Activated CD4-positive, alpha-beta T cell treated with anti-CD3 and anti-CD28 coated beads for 36 hours (primary cell): ENCODE measurements around the gene PLA2G4B. TPM values are rescaled to one million over a fixed set of nuclear protein-coding genes. Genes with fewer than 3 reads are reported as not detected.

Experiments
- ATAC-seq: fragments of 200-7000 bp; cut with Tn5 transposase; one replicate; pipeline ENCODE4 v1.10.0; 2021; ENCODE audit warnings: mild to moderate bottlenecking, moderate library complexity
- CTCF ChIA-PET: fragments of 350-600 bp; sonication (Branson Sonifier 250); formaldehyde crosslinking; loops from one replicate; lab custom pipeline; 2021; ENCODE audit warnings: antibody characterized with exemption; lab: Charles Lee
- POLR2A ChIA-PET: fragments of 350-600 bp; sonication (Branson Sonifier 250); formaldehyde crosslinking; loops from one replicate; lab custom pipeline; 2021; ENCODE audit warnings: antibody characterized with exemption, inconsistent platforms; lab: Charles Lee
- DNase-seq: peaks from one replicate; pipeline ENCODE4 v3.0.0-alpha.2; 2020
- H3K27ac Mint-ChIP-seq: one replicate; pipeline ENCODE4 v1.8.0; 2021; ENCODE audit warnings: mixed read lengths
- H3K27me3 Mint-ChIP-seq: one replicate; pipeline ENCODE4 v1.8.0; 2021; ENCODE audit warnings: mixed read lengths
- H3K36me3 Mint-ChIP-seq: one replicate; pipeline ENCODE4 v1.8.0; 2021; ENCODE audit warnings: low read depth, mixed read lengths
- H3K4me1 Mint-ChIP-seq: one replicate; pipeline ENCODE4 v1.8.0; 2021; ENCODE audit warnings: mixed read lengths
- H3K4me3 Mint-ChIP-seq: one replicate; pipeline ENCODE4 v1.8.0; 2021; ENCODE audit warnings: mild to moderate bottlenecking, moderate library complexity, mixed read lengths
- H3K9me3 Mint-ChIP-seq: one replicate; pipeline ENCODE4 v1.8.0; 2021; ENCODE audit warnings: low read depth, mixed read lengths
- intact Hi-C, 2 experiments: fragments of 100-400 bp; cut with DNase I in 1 of 2; cut with micrococcal nuclease in 1 of 2; formaldehyde crosslinking; loops; one replicate each; pipeline versions ENCODE4 v1.14.2 to v1.15.1; 2022 to 2024; cut with DNase I, micrococcal nuclease
- total RNA-seq, 2 experiments: library from RNA; stranded (reverse); gene quantifications; one replicate each; pipeline ENCODE4 v1.2.3, GENCODE V29; 2021

The PLA2G4B gene
- total RNA-seq, 2 experiments from 2014 or later: 5.0 to 6.9 TPM

DNA sequence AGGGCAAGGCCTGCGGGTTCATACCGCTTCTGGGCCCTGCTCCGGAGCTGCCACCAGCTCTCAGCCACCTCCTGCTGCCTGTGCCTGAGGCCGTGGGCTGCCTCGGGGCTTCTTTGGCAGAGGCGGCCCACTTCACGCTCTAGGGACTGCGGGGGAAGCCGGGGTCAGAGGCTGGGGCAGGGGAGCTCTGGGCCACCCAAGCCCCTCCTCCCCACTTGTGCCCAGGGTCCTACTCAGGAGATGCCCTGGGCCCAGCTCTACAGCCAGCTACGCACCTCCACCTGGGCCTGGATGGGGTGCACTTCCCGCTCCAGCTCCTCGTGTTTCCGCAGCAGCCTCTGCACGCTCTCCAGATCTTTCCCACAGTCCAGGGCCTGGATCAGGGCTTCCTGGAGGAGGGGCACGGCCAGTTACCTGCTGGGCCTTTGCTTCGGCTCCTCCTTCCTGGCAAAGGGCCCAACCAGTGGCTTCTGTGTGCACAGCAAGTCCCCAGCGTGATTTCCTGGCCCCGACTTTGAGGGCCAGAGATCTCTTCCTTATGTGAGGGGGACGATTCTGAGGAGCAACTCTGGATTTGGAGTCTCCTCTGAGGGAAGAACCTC lies 24.0 kb downstream of the PLA2G4B start:
- H3K4me3 Mint-ChIP-seq: no peak overlapping the region
- H3K36me3 Mint-ChIP-seq: no peaks in the 10 kb centered on the region
- peaks cover 2% of the 10 kb centered on the region for H3K4me1 Mint-ChIP-seq
- intact Hi-C loops: no loop called here
- H3K27ac Mint-ChIP-seq: no peak overlapping the region
- H3K27me3 Mint-ChIP-seq: no peaks in the 10 kb centered on the region
- H3K9me3 Mint-ChIP-seq: no peaks in the 10 kb centered on the region
- POLR2A ChIA-PET: no interaction called here
- no peak for ATAC-seq
- DNase-seq: no peak
- CTCF ChIA-PET: interaction anchor here (1.1 kb wide), 1 partner anchor 277 kb away, joined by 3 read pairs; no protein-coding TSS in a partner anchor

DNA sequence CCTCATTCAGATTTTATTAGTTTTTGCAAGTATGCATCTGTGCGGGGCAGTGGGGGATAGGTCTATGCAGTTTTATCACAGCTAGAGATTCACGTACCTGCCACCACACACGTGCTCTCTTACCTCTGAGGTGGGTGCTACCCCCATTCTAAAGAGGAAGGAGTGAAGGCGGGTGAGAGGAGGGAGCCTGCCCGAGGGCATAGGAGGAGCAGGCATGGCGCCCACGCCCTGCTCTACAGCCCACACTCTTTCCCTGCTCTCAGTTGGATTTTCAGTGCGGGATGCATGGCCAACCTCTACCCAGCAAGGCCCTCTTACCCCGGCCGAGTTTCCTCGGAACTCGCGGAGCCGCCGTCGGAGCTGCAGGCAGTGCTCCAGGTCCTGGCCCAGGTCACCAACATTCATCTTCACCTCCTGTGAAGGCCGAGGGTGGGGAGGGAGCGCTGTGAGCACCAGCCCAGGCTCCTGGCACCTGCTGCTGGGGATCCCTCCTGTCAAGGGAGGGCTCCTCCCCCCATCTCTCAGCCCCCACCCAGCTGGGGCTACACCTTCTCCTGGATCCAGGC lies 26.9 kb downstream of the PLA2G4B start:
- peaks cover 2% of the 10 kb centered on the region for H3K4me1 Mint-ChIP-seq
- no peaks in the 10 kb centered on the region for H3K27me3 Mint-ChIP-seq
- ATAC-seq (no peak), DNase-seq (no peak)
- CTCF ChIA-PET: interaction anchor here (0.5 to 0.6 kb wide), 2 partner anchors 218 to 788 kb away, joined by 3 to 4 read pairs; no protein-coding TSS in a partner anchor
- no peak overlapping the region for H3K27ac Mint-ChIP-seq
- POLR2A ChIA-PET: interaction anchor here (0.6 kb wide), 1 partner anchor 62 kb away, joined by 5 read pairs; no protein-coding TSS in a partner anchor
- no peak overlapping the region for H3K4me3 Mint-ChIP-seq
- intact Hi-C loops: no loop called here
- H3K36me3 Mint-ChIP-seq: no peaks in the 10 kb centered on the region
- no peaks in the 10 kb centered on the region for H3K9me3 Mint-ChIP-seq

DNA sequence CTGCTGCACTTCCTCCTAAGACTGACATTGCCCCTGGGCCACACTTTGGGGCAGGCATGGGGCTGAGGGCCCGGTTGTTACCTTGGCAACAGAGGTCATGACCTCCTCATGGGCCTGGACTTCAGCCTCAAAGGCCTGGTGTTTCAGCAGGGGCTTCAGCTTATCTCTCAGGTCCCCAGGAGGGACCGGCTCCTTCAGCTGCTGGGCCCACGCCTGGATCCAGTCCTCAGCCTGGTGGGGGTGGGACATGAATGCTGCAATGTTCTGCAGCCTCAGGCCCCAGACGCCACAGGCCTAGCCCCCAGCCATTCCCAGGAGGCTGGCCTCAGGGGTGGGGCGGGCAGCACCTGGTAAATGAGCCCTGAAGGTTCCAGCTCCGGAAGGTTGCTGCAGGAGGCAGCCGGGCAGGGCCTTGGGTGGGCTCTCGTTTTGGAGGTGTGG lies 27.6 kb downstream of the PLA2G4B start:
- ChIA-PET POLR2A (interaction anchor here (0.6 kb wide), 1 partner anchor 62 kb away, joined by 5 read pairs; no protein-coding TSS in a partner anchor), CTCF (no interaction called here)
- Mint-ChIP-seq H3K9me3 (no peaks in the 10 kb centered on the region), H3K4me1 (peaks cover 9% of the 10 kb centered on the region), H3K27ac (no peak overlapping the region), H3K4me3 (no peak overlapping the region), H3K36me3 (no peaks in the 10 kb centered on the region), H3K27me3 (no peaks in the 10 kb centered on the region)
- no peak for ATAC-seq
- intact Hi-C loops: no loop called here
- no peak for DNase-seq

DNA sequence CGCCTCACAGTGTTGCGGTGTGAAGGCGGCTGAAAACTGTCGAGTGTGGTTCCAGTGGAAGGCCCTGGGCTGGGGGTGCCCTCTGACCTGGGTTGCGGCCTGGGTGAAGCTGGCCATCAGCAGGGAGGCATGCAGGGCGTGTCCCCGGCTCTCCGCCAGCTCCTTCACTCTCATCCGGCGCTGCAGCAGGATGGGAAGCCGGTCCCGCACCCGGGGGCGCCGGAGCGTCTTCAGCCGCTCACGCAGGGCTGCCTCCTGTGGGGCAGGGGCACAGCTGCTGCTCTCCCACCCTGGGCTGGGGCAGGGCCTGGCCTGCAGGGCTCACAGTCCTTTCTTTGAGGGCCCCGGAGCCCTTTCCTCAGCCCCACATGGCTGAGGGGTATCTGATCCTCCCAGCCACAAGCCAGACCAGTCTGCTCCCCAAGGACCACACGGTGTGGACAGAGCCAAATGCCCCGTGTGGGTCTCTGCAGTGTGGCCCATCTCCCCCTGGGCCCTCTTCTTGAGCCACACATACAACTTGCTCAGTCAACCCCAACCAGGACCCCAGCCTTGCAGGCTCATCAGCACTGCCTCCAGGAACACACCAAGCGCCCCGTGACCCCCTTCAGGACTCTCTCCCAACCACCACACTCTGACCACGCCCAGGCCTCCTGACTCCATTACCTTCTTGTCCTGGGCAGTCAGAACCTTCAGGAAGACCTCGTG lies 28.4 kb downstream of the PLA2G4B start:
- CTCF ChIA-PET: interaction anchor here (1.1 kb wide), 1 partner anchor 123 kb away, joined by 3 read pairs; no protein-coding TSS in a partner anchor
- POLR2A ChIA-PET: no interaction called here
- intact Hi-C loops: no loop called here
- Mint-ChIP-seq H3K36me3 (no peaks in the 10 kb centered on the region), H3K27ac (no peak overlapping the region), H3K27me3 (no peaks in the 10 kb centered on the region), H3K4me1 (peaks cover 9% of the 10 kb centered on the region), H3K4me3 (no peak overlapping the region), H3K9me3 (no peaks in the 10 kb centered on the region)
- ATAC-seq (no peak), DNase-seq (no peak)

DNA sequence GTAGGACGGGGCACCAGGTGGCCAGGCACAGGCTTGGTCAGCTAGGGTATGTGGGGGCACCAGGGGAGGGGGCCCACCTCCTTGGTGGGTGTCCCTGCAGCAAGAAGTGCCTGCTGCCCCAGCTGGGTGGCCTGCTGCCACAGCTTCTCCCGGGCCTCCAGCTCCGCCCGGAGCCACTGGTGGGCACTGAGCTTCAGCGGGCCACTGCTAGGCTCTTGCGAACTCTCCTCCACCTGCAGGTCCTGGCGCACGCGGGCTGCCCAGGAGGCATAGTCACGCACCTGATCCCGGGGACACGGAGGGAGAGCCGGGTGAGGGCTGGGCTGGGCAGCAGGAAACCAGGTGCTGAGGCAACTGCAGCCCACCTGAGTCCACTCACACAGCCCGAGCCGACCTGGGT lies 29.7 kb downstream of the PLA2G4B start:
- H3K27ac Mint-ChIP-seq: no peak overlapping the region
- H3K4me1 Mint-ChIP-seq: peaks cover 9% of the 10 kb centered on the region
- ChIA-PET POLR2A (no interaction called here), CTCF (interaction anchor here (0.9 kb wide), 1 partner anchor 56 kb away, joined by 3 read pairs; no protein-coding TSS in a partner anchor)
- H3K27me3 Mint-ChIP-seq: no peaks in the 10 kb centered on the region
- no peaks in the 10 kb centered on the region for H3K9me3 Mint-ChIP-seq
- ATAC-seq (no peak), DNase-seq (no peak)
- H3K36me3 Mint-ChIP-seq: no peaks in the 10 kb centered on the region
- H3K4me3 Mint-ChIP-seq: no peak overlapping the region
- intact Hi-C loops: no loop called here

DNA sequence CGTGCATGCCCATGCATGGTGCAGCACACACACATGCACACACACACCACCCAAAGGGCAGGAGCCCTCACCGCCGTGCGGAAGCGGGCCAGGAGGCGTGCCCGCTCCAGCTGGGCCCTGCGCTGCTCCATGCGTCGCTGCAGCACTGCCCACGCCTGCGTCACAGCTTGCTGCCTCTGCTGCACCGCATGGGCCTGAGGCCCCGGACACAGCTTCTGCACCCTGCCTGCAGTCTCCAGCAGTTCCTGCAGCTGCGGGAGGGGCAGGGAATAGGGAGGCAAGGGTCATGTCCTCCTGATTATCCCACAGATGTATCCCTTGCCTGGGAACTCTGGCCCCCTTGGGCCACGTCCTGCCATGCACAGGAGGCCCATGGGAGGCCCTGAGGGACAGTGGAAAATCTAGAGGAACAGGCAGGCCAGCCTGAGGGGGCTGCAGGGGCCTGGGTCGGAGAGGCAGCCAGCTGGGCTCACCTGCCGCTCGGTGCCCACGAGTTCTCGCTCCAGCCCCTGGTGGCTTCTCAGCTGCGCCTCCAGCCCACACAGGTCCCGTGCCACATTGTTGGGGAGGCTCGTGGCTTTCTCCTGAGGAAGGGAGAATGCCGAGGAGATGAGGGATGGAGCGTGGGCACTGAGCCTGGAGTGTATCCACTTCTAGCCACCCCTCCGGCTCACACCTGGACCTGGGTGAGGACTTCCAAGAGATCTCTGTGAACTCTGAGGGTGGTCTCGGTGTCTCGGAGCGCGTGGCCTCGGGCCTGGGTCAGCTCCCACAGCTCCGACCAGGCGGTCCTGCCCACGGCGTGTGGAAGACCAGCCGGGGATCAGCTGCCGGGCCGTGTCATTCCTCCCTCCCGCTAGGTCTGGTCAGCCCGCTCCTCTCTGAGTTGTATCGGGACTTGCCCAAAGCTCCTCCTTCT lies 31.4 kb downstream of the PLA2G4B start:
- no peak overlapping the region for H3K4me3 Mint-ChIP-seq

DNA sequence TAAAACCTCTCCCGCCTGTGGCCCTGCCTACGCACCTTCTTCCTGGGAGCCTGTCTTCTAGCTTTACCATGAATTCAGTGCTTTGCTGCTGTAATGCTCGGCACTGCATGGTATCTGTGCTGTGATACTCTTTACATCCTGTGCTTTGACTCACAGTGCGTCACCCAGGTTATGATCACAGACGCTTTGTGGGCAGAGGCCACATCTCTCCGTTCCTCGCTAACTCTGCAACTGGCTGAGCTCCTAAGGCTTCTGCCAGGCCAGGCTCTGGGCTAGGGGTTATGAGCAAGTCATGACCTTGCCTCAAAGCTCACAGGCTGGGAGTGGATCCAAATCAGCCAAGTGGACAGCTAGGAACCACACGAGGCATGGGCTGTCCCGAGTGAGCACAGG lies 32.0 kb downstream of the PLA2G4B start:
- no peaks in the 10 kb centered on the region for H3K27me3 Mint-ChIP-seq
- peak; percentile 83 for DNase-seq
- intact Hi-C loops: no loop called here
- POLR2A ChIA-PET: interaction anchor here (1.0 kb wide), 1 partner anchor 102 kb away, joined by 3 read pairs; the partner anchor contains the start of gene EHD4
- peak; percentile 99 for ATAC-seq
- CTCF ChIA-PET: interaction anchor here (0.5 to 1.3 kb wide), 4 partner anchors 34 to 270 kb away, joined by 3 to 6 read pairs (median 3); no protein-coding TSS in a partner anchor
- no peaks in the 10 kb centered on the region for H3K9me3 Mint-ChIP-seq
- H3K4me1 Mint-ChIP-seq: peaks cover 9% of the 10 kb centered on the region
- no peaks in the 10 kb centered on the region for H3K36me3 Mint-ChIP-seq
- peak overlapping the region; percentile 69 for H3K27ac Mint-ChIP-seq
- no peak overlapping the region for H3K4me3 Mint-ChIP-seq

More for the DNA sequence above, 31.4 kb downstream of the PLA2G4B start:
- Mint-ChIP-seq H3K36me3 (no peaks in the 10 kb centered on the region), H3K9me3 (no peaks in the 10 kb centered on the region), H3K27me3 (no peaks in the 10 kb centered on the region), H3K4me1 (peaks cover 9% of the 10 kb centered on the region), H3K27ac (peak overlapping the region; percentile 69)
- CTCF ChIA-PET: interaction anchor here (0.5 to 1.3 kb wide), 4 partner anchors 35 to 269 kb away, joined by 3 to 6 read pairs (median 3); no protein-coding TSS in a partner anchor
- no peak for ATAC-seq
- DNase-seq: no peak
- intact Hi-C loops: no loop called here
- POLR2A ChIA-PET: interaction anchor here (1.0 kb wide), 1 partner anchor 102 kb away, joined by 3 read pairs; the partner anchor contains the start of gene EHD4

DNA sequence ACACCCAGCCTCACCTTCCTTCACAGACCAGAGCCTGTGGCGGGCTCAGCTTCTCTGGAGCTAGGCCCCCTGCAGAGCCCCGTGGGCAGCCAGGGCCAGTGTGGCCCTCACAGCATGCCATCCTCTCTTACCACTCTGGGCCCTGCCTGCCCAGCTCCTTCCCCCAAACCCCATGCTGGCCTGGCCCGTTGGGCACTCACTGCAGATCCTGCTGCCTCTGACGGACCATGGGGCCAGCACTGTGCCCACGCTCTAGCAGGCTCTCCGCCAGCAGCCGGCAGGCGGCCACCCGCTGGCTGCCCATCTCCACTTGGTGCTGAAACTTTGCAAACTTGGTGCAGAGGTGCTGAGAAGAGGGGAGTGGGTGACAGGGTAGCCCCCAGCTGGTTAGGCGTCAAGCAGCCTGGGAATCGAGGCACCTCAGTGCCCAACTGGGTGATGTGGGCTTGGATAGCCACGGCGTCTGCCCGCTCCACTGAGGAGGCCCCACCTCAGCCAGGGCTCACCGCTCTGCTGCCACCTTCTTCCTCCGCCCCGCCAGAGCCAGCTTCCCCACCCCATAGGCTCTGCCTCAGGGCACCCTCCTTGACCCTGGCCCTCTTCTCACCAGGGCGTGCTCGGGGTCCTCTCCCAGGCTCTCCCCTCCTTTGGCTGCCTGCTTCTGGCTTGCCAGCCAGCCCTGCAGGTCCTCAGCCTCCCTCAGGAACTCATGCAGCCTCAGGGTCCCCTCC lies 32.7 kb downstream of the PLA2G4B start:
- ChIA-PET POLR2A (interaction anchor here (1.0 kb wide), 1 partner anchor 101 kb away, joined by 3 read pairs; the partner anchor contains the start of gene EHD4), CTCF (interaction anchor here (1.3 kb wide), 1 partner anchor 33 kb away, joined by 6 read pairs; no protein-coding TSS in a partner anchor)
- Mint-ChIP-seq H3K4me3 (no peak overlapping the region), H3K4me1 (peaks cover 9% of the 10 kb centered on the region), H3K9me3 (no peaks in the 10 kb centered on the region), H3K36me3 (no peaks in the 10 kb centered on the region), H3K27ac (peak overlapping the region; percentile 61), H3K27me3 (no peaks in the 10 kb centered on the region)
- DNase-seq: no peak
- intact Hi-C loops: no loop called here
- ATAC-seq: no peak

DNA sequence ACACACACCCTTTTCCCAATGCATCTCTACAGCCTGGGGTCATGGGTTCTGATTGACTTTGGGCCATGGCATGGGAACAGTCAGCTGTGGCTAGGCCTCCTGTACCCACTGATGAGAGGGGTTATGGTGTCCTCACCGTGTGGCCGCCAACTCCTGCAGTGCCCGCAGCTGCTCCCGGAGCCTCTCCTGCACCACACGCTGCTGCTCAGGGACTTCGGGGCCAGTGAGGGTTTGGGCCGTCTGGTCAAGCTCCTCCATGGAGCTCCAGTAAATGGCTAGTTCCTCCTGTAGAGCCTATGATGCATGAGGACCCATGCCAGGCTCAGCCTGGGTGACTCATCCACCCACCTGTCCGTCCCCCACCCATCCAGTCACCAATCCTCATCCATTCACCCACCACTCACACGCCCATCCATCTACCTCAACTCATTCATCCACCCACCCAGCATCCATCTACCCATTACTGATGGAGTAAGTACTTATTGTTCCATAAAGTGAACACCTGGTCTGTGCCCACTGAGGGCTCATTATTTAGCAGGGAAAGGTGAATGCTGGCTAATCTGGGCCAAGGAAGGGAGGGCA lies 33.6 kb downstream of the PLA2G4B start:
- no peaks in the 10 kb centered on the region for H3K9me3 Mint-ChIP-seq
- ATAC-seq (no peak), DNase-seq (no peak)
- peaks cover 9% of the 10 kb centered on the region for H3K4me1 Mint-ChIP-seq
- H3K4me3 Mint-ChIP-seq: no peak overlapping the region
- no peak overlapping the region for H3K27ac Mint-ChIP-seq
- POLR2A ChIA-PET: no interaction called here
- no peaks in the 10 kb centered on the region for H3K36me3 Mint-ChIP-seq
- H3K27me3 Mint-ChIP-seq: no peaks in the 10 kb centered on the region
- CTCF ChIA-PET: interaction anchor here (0.6 kb wide), 1 partner anchor 946 kb away, joined by 3 read pairs; no protein-coding TSS in a partner anchor
- intact Hi-C loops: no loop called here

DNA sequence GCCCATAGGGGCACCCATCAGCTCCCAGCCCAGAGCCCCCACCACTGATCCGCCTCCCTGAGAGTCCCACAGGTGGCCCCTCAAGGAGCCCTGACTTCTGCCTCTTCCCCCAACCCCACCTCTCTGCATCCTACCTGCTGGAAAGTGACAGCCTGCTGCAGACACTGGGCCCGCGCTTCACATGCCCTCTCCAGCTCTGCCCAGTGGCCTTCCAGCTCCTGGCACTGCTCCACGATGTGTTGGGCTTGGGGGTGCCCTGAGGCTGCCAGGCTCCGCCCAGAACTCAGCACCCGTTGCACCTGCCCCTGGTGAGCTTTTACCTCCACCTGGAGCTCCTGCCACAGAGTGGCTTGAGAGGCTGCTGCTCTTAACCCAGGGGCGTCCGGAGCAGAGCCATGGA lies 35.1 kb downstream of the PLA2G4B start:
- Mint-ChIP-seq H3K27ac (no peak overlapping the region), H3K36me3 (no peaks in the 10 kb centered on the region), H3K27me3 (no peaks in the 10 kb centered on the region), H3K4me1 (peaks cover 9% of the 10 kb centered on the region), H3K4me3 (no peak overlapping the region), H3K9me3 (no peaks in the 10 kb centered on the region)
- DNase-seq (no peak), ATAC-seq (no peak)
- ChIA-PET POLR2A (no interaction called here), CTCF (no interaction called here)
- intact Hi-C loops: no loop called here
